8988T (cell line): Measurements from ENCODE around the gene MCTP2.

ENCODE experiments used
- DNase-seq: peaks from one replicate; pipeline ENCODE4 v3.0.0; 2011

Gene MCTP2

DNA sequence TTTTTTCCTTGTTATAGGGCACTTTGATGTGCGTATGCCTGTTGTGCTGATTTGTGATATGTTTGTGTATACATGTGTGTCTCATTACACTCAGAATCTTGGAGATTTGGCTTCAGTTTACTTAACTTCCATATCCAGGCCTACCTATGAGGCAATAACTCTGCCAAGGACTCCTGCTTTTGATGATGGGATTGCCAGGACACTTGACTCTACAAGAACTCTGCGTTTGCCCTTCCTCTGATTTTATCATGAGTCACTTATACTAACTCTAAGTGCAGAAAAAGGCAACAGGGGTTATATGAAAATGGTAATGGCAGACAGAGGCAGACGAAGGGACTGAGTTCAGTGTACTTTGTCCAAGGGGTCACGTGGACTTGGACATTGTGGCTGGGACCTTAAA lies 33.6 kb downstream of the MCTP2 start:
- DNase-seq: no peak

DNA sequence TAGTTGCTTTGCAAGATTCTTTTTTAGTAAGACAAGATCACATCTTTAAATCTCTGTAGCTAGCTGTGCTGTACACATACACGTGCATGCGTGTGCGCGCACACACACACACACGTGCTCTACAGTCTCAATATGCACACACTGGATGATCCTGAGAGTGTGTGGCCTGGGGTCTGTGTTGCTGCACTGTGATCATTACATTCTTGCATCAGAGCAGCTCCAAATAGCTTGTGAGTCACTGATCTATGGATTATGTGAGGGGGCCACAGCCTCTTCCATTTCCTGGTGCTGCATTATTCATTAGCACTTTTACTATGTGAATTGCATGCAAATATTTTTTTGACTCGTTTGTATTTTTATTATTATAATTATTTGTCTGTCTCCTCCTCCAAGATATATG lies 34.6 kb downstream of the MCTP2 start:
- no peak for DNase-seq

DNA sequence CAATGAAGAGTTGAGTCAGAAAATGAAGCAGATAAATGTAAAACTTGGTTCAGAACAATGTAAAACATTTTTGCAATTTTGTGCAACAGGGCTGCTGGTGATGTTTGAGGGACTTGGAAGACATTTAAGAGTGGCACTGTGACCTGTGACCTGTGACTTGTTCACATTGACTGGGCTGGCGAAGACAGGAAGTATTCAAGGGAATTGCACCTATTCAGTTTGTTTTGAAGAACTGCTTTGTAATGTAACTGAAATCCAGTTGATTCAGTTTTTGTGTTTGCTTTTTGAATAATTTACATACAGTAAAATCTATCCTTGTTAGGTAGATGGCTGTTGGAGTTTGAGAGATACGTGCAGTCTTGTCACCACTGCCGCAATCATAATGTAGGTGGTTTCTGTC lies 35.4 kb downstream of the MCTP2 start:
- DNase-seq: no peak

DNA sequence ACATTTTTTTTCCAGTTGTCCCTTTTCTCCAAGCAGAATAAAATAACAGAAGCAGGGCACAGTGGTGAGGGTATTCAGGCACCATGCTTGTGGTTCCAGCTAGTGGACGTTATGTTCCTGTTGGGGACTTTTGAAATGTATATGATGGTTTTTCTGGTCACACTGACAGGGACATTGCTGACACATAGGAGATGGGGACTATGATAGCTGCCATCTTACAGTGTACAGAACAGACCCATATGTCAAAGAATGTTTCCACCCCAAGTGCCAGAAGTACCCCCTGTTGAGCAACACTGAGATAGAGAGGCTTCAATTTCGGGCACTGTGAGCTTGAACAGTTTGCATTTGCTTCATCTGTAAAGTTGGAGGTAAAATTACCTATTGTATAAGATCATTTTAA lies 38.6 kb downstream of the MCTP2 start:
- DNase-seq: no peak

DNA sequence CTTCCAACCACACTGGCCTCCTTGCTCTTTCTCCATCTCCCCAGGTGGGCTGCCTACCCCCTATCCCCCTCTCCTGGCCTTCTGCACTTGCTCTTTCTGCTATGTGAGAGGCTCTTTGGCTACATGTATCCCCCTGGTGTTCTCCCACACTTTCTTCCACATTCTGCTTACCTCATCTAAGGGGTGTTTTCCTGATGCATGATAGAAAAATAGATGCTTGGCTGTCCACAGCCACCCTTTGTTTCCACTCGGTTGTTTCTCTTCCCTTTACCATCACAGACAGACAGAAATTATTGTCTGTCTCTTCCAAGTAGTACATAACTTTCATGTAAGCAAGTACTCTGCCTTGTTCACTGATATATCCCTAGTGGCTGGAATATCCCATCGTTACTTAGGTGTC lies 39.2 kb downstream of the MCTP2 start:
- no peak for DNase-seq

DNA sequence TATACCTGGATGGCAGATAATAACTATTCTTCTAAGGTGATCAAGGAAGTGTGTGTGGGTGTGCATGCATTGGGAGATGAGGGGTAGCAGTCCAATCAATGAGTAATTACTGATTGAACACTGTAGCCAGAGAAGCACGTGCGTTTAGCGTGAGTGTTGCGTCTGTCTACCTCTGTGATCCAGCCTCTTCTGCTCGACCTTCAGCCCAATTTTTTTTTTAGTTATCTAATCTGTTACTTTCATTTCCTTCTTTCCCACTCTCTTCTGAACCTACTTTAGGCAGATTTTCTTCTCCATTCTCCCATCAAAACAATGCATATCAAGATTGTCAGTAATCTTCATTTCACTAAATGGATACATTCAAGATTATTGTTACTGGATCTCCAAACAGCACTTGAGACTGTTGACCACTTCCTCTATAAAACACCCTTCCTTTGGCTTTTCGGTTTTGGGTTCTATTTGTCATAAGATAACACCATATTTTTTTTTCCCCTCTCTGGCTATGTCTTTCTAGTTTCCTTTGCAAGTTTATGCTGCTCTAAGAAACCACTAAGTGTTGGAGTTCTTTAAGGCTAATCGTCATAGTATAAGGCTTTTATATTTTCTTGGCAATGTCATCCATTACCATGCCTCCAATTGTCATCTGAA lies 41.0 kb downstream of the MCTP2 start:
- DNase-seq: no peak

DNA sequence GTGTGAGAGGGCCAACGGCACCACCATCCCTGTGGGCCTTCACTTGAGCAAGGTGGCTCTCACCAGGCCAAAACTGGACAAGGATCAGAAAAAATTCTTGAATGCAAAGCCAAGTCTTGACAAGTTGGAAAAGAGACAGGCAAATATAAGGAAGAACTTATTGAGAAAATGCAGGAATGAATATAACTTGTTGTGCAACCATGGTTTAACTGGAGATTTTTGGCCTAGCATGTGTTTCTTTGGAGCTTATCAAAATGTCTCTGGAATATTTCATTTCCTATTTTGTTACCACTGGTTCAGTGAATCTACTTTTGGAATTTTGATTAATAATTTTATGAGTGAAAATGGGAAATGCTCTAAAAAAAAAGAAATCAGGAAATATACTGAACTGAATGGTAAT lies 42.5 kb downstream of the MCTP2 start:
- DNase-seq: no peak

DNA sequence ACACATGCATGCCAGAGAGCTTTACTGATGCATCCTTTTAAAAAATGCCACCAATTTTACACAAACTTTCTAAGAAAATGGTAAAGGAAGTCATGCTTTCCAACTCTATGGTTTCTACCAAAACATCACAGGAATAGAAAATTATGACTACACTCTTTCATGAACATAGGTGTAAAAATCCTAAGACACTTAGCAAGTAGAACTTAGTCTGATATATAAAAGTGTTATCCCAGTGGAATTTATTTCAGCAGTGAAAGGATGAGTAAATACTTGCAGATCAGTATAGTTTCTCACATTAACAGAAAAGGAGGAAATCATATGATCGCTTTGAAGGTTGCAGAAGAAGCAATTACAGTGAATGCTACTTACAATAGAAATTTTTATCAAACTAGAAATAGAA lies 43.4 kb downstream of the MCTP2 start:
- DNase-seq: no peak

DNA sequence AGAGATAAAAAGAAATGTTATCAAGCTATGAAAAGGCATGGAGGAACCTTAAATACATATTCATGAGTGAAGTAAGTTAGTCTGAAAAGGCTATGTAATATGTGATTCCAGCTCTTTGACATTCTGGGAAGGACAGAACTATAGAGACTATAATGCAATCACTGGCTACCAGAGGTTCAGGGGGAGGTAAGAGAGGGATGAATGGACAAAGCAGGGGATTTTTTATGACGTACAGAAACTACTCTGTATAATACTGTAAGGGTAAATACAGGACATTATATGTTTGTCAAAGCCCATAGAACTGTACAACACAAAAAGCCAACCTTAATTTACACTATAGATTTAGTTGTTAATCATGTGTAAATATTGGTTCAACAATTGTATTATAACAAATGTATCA lies 46.1 kb downstream of the MCTP2 start:
- no peak for DNase-seq

DNA sequence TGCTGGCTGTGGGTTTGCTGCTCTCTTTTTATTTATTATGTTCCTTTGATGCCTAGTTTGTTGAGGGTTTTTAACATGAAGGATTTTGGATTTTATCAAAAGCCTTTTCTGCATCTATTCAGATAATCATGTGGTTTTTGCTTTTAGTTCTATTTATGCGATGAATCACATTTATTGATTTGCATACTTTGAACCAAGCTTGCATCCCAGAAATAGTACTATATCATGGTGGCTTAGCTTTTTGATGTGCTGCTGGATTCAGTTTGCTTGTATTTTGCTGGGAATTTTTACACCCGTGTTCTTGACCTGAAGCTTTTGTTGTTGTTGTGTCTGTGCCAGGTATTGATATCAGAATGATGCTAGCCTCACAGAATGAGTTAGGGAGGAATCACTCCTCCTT lies 48.4 kb downstream of the MCTP2 start:
- DNase-seq: no peak

DNA sequence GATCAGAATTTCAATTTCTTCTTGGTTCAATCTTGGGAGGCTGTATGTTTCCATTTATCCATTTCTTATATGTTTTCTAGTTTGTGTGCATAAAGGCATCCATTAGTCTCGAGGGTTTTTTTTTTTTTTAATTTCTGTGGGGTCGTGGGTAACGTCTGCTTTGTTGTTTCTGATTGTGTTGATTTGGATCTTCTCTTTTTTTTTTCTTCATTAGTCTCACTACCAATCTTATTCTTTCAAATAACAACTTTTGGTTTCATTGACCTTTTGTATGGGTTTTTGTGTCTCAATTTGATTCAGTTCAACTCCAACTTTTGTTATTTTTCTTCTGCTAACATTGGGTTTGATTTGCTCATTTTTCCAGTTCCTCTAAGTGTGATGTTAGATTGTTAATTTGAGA lies 48.9 kb downstream of the MCTP2 start:
- no peak for DNase-seq

DNA sequence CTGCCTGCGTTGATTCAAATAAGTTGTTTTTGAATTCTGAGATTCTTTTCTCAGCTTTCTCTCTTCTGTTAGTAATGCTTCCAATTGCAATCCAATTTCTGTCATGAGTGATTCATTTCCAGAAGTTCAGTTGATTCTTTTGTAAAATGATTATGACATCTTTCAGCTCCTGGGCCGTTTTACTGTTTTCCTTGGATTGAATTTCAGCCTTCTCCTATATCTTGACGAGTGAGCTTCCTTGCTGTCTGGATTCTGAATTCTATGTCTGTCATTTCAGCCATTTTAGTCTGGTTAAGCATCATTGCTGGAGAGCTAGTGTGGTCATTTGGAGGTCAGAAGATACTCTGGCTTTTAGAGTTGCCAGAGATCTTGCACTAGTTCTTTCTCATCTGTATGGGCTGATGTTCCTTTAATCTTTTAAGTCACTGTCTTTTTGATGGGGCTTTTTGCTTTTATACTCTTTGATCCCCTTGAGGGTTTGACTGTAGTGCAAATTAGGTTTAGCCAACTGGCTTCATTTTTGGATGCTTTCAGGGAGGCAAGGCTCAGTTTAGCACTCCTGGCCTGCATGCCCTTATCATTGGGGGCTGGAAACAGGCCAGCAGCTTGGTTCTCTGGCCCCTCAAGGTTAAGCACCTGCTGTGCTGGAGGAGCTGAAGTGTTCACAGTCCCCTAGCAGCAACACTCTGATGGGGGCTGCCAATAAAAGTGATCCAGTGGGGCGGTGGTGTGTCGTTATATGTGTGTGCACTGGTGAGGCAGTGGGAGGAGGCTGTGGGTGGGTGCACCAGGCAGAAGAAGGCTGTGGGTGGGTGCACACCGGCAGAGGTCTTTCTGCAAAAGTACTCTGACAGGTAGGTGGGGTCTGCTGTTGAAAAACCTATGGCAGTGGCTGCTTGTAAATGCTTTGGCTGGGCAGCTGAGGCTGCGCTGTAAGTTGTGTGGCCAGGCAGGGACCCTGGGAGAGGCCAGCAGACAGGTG lies 51.2 kb downstream of the MCTP2 start:
- no peak for DNase-seq

DNA sequence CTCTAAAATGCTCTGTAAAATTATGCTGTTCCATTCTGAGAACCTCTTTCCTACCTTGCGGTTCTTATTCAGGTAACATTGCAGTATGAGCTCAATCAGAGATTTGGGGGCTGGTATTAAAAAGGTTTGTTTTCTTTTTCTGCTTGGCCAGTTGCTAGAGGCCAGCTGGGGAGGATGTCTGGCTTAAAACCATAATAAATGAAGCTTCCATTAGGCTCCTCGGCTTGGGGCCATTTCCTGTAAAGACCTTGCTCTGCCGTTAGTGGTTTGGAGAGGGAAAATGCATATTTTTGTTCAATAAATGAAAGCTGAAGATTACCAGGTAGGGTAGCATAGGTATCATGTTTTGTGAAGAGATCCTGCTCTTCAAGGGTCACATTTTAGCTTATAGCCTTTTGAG lies 55.2 kb downstream of the MCTP2 start:
- no peak for DNase-seq

DNA sequence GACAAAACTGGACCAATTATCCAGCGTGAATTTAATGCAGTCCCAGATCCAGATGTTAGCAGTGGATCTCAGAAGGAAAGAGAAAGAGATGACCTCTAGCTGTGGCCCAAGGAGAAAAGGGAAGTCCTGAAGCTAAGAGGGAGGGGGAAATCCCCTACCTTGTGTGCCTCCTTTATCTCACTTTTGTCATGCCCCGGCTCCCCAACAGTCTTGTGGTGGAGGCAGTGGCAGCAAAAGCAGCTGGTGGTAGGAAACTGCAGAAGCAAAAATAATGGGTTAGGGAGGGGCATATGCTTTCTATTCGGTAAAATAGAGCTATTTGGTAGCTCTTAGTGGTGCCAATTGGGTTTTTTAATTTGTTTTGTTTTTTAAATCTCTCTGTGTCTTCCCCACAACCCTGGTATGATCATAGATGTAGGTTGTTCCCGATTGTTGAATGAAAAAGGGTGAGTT lies 56.5 kb downstream of the MCTP2 start:
- DNase-seq: no peak

DNA sequence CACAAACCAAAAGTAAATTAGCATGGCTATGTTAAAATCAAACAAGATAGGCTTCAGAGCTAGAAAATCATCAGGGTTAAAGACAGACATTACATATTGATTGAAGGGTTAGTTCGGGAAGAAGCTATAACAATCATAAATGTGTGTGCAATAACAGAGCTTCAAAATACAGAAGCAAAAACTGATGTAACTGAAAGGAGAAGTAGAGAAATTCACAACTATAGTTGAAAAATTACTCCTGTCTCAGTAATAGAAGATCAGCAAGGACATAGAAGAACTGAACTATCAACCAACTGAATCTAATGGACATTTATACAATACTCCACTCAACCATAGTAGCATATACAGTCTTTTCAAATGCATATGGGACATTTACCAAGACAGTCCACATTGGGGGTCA lies 59.4 kb downstream of the MCTP2 start:
- DNase-seq: no peak

DNA sequence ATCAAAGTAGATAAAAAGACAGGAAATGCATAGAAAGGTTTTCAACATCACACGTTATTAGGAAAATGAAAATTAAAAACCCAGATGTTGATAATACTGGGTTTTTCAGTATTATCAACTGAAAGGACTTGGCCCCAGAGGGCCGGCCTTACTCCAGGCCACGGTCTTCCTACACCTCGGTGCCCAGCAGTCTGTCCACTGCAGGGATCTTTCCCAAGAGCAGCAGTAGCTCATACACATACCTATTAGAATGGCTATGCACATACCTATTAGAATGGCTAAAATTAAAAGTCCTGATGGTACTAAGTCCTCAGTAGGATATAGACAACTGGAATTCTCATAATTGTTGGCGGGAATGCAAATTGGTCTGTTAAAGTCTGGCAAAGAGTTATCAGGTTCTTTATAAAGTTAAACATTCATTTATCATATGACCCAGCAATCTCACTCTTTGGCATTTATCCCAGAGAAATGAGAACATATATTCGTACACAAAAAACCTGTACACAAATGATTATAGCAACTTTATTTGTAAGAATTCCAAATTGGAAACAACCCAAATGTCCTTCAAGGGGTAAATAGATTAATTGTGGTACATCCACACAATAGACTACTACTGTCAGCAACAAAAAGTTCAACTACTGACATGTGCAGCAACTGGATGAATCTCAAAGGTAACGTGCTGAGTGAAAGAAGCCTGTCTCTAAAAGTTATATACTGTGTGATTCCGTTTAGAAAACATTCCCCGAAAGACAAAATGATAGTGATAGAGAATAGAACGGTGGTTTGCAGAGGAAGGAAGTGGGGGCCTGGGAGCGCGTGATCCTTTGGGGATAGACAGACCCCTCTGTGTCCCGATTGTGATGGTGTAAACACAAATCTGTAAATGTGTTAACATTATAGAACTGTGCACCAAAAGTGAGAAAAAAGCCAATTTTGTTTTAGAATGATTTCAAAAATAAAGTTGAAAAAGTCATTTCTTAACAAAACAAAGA lies 62.3 kb downstream of the MCTP2 start:
- DNase-seq: no peak

DNA sequence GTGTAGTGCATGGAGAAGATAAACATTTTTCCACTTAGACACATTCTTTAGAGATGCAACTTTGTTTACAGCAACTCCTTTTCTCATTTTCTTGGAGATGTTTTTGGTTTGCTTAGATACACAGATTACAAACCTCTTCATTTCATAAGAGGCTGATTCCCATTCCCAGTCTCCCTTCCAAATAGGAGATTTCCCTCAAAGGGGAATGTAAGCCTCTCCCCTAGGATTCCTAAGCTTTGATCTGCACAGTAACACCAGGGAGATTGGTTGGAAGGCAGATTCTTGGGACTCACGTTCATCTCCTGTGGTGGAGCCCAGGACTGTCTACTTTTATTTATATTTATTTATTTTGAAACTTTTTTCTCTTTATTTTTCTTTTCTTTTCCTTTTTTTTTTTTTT lies 63.2 kb downstream of the MCTP2 start:
- no peak for DNase-seq

DNA sequence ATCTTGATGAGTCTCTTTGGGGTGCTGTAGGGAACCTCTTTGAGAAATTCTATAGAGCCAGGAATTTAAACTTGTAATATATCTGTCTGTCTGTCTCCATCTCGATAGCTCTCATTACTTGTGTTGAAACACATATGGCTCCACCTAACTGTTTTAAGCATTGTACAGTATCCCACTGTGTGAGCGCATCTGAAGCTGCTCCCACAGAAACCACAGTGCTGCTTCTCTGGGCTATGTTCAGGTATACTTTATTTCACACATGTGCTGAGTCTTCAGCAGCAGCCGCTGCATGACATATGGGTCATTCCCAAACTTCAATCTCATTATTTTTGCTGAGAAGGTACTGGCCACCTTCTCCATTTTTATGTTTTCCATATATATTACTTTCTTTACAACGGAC lies 63.9 kb downstream of the MCTP2 start:
- DNase-seq: no peak

DNA sequence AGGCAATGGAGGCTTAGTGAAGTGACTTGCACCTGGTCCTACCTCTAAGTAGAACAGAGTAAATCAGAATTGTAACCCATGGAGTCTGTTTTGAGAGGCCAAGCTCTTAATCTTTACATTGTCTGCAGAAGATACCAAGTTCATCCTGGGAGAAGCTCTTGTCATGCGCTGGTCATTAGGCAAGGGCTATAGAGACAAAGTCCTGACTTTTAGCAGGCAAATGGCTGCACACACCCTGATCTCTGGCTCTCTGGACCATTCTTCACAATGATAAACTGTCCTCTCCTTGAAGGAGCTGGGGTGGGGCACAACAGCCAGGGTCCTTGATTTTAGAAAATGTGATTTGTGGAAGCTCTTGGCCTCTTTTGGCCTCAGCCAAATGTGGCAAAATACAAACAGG lies 65.4 kb downstream of the MCTP2 start:
- no peak for DNase-seq

DNA sequence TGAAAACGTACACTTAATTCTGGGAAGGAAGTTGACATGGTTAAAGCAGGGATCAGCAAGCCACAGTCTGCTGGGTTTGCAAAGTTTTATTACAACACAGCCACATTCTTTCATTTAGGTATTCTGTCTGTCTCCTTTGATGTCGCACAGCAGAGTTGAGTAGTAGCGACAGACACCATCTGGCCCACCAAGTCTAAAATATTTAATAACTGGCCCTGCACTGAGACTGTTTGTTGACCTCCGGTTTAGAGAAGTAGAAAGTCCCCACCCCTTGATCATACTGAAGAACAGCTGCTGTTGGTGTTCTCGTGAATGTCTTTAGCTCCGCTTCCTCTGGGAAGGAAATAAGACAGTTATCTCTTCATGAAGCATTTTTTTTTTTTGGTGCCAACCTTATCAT lies 66.2 kb downstream of the MCTP2 start:
- DNase-seq: no peak

DNA sequence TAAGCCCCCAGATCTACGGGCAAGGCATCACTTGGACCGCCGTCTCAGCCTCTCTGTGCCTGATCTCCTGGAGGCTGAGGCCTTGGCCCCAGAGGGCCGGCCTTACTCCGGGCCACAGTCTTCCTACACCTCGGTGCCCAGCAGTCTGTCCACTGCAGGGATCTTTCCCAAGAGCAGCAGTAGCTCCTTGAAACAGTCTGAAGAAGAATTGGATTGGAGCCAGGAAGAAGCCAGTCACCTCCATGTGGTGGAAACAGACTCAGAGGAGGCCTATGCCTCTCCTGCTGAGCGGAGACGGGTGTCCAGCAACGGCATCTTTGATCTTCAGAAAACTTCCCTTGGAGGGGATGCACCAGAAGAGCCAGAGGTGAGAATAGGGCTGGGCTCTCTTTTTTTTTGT lies 67.0 kb downstream of the MCTP2 start:
- no peak for DNase-seq

DNA sequence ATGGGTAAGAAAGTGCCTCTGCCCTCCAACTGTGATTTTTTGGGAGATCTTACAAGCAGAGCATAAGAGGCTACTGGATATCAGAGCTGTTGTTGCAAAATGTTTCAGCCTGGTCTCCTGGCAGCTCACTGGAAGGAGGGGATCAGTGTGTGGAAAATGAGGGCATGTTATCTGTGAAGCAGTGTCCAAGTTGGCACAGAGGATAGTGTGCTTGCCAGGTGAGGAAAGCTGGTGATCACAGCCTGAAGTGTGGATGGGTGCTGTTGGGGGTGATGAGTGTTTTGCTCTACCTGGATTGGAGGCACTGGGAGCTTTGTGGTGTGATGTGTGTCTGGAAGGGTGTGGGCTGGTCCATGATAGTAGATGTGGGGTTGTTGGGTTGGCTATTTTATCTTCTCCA lies 69.3 kb downstream of the MCTP2 start:
- DNase-seq: no peak

DNA sequence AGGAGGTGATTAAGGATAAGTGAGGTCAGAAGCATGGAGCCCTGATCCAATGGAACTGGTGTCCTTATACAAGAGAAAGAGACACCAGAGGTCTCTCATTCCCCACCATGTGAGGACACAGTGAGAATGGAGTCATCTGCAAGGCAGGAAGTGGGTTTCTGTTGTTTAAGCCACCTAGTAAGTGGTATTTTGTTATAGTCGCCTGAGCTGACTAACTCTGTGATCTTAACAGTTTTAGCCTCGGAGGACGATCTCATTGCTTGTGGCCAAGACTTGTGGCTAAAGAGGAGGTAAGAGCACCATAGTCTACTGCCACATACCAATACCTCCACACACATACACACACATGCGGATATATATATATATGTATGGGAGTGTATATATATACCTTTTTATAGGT lies 73.8 kb downstream of the MCTP2 start:
- no peak for DNase-seq
